GM23338 (cell line): Measurements from ENCODE around the gene NPLOC4. TPM values are rescaled to one million over a fixed set of nuclear protein-coding genes. Genes with fewer than 3 reads are reported as not detected.

Experiments used
- ATAC-seq: fragments of 200-7000 bp; cut with Tn5 transposase; 3 replicates; pipeline ENCODE4 v1.9.1; 2020
- DNase-seq: peaks from one replicate; pipeline ENCODE4 v3.0.0-alpha.2; 2015; ENCODE audit warnings: low spot score
- H2AFZ ChIP-seq: fragments of 200-600 bp; sonication (generic); 2 replicates; pipeline ENCODE4 v1.8.0; 2016; ENCODE audit warnings: antibody characterized with exemption, mild to moderate bottlenecking, moderate library complexity
- H3F3A ChIP-seq: fragments of 200-600 bp; sonication (generic); replicated peaks from 2 replicates; pipeline ENCODE4 v1.8.0; 2017; ENCODE audit warnings: antibody characterized with exemption, mixed run types, low read depth
- H3K27ac ChIP-seq: fragments of 200-600 bp; sonication (generic); 2 replicates; pipeline ENCODE4 v1.6.1; 2016; ENCODE audit warnings: low read depth
- H3K27me3 ChIP-seq: fragments of 200-600 bp; sonication (generic); 2 replicates; pipeline ENCODE4 v1.8.0; 2016; ENCODE audit warnings: mild to moderate bottlenecking, mixed run types, moderate library complexity; ENCODE audit not compliant: insufficient read depth
- H3K36me3 ChIP-seq: fragments of 200-600 bp; sonication (generic); 2 replicates; pipeline ENCODE4 v1.8.0; 2016; ENCODE audit warnings: mild to moderate bottlenecking; ENCODE audit not compliant: insufficient read depth
- H3K4me1 ChIP-seq: fragments of 200-600 bp; sonication (generic); 2 replicates; pipeline ENCODE4 v1.8.0; 2016; ENCODE audit warnings: mild to moderate bottlenecking, moderate library complexity; ENCODE audit not compliant: insufficient read depth
- H3K4me2 ChIP-seq: fragments of 200-600 bp; sonication (generic); 2 replicates; pipeline ENCODE4 v1.7.1; 2017; ENCODE audit warnings: mixed run types
- H3K4me3 ChIP-seq: fragments of 200-600 bp; sonication (generic); 2 replicates; pipeline ENCODE4 v1.6.1; 2016; ENCODE audit warnings: mixed run types
- H3K79me2 ChIP-seq: fragments of 200-600 bp; sonication (generic); replicated peaks from 2 replicates; pipeline ENCODE4 v1.8.0; 2017; ENCODE audit warnings: mild to moderate bottlenecking; ENCODE audit not compliant: insufficient read depth
- H3K9me2 ChIP-seq: fragments of 200-600 bp; sonication (generic); 2 replicates; pipeline ENCODE4 v1.8.0; 2017; ENCODE audit not compliant: insufficient read depth
- H4K20me1 ChIP-seq: fragments of 200-600 bp; sonication (generic); replicated peaks from 2 replicates; pipeline ENCODE4 v1.8.0; 2017; ENCODE audit warnings: mild to moderate bottlenecking; ENCODE audit not compliant: insufficient read depth
- H3K27ac Mint-ChIP-seq: 2 replicates; pipeline ENCODE4 v1.8.0; 2020; ENCODE audit warnings: inconsistent platforms, mild to moderate bottlenecking, moderate library complexity, mixed read lengths
- H3K27me3 Mint-ChIP-seq: 3 replicates; pipeline ENCODE4 v1.8.0; 2022; ENCODE audit warnings: low read depth, mild to moderate bottlenecking, moderate library complexity, mixed read lengths, inconsistent platforms; ENCODE audit not compliant: insufficient read depth, poor library complexity
- H3K36me3 Mint-ChIP-seq: 3 replicates; pipeline ENCODE4 v1.8.0; 2021; ENCODE audit warnings: low read depth, mild to moderate bottlenecking, inconsistent platforms, moderate library complexity, mixed read lengths
- H3K4me1 Mint-ChIP-seq: 3 replicates; pipeline ENCODE4 v1.8.0; 2020; ENCODE audit warnings: mild to moderate bottlenecking, inconsistent platforms, mixed read lengths
- H3K4me3 Mint-ChIP-seq: 3 replicates; pipeline ENCODE4 v1.8.0; 2021; ENCODE audit warnings: moderate library complexity, mild to moderate bottlenecking, inconsistent platforms, mixed read lengths
- H3K9me3 Mint-ChIP-seq: 3 replicates; pipeline ENCODE4 v1.8.0; 2020; ENCODE audit warnings: moderate library complexity, mild to moderate bottlenecking, inconsistent platforms, mixed read lengths
- CREB1 ChIP-seq: fragments of 250-450 bp; sonication (Bioruptor Pico); IDR thresholded peaks from 2 replicates; pipeline ENCODE4 v1.5.0; 2020; ENCODE audit warnings: low read depth, mild to moderate bottlenecking, moderate library complexity
- EZH2 ChIP-seq: fragments of 200-600 bp; sonication (generic); IDR thresholded peaks from one replicate; pipeline ENCODE4 v1.8.0; 2017; ENCODE audit warnings: antibody characterized with exemption, mild to moderate bottlenecking, low read depth; ENCODE audit not compliant: unreplicated experiment
- EZH2phosphoT487 ChIP-seq: fragments of 200-600 bp; sonication (generic); IDR thresholded peaks from one replicate; pipeline ENCODE4 v1.8.1; 2018; ENCODE audit warnings: antibody characterized with exemption; ENCODE audit not compliant: unreplicated experiment
- JUNB ChIP-seq: IDR thresholded peaks from one replicate; pipeline ENCODE4 v1.6.1; 2016; ENCODE audit warnings: antibody characterized with exemption; ENCODE audit not compliant: unreplicated experiment
- NANOG ChIP-seq: IDR thresholded peaks from 2 replicates; pipeline ENCODE4 v1.6.1; 2016; ENCODE audit warnings: antibody characterized with exemption, borderline replicate concordance
- POLR2AphosphoS5 ChIP-seq: IDR thresholded peaks from 2 replicates; pipeline ENCODE4 v1.6.1; 2016; ENCODE audit warnings: antibody characterized with exemption, low read depth
- STAT1 ChIP-seq: IDR thresholded peaks from one replicate; pipeline ENCODE4 v1.6.1; 2016; ENCODE audit warnings: antibody characterized with exemption; ENCODE audit not compliant: unreplicated experiment
- ZNF114 ChIP-seq: fragments of 250-450 bp; sonication (Bioruptor Pico); IDR thresholded peaks from 2 replicates; pipeline ENCODE4 v1.5.0; 2020; ENCODE audit warnings: mild to moderate bottlenecking, moderate library complexity
- ZNF331 ChIP-seq: fragments of 250-450 bp; sonication (Bioruptor Pico); IDR thresholded peaks from 2 replicates; pipeline ENCODE4 v1.5.0; 2020; ENCODE audit warnings: low read depth, mild to moderate bottlenecking, moderate library complexity
- polyA plus RNA-seq: library from polyadenylated mRNA; unstranded; fragments of >200 nt; fragmentation: Nextera tagmentation; extraction: Ambion mirVana; gene quantifications from 2 replicates; pipeline ENCODE4 v1.2.1, GENCODE V29; 2016
- total RNA-seq: library from RNA; depleted of rRNA; stranded (reverse); fragments of >200 nt; shearing (Covaris generic); gene quantifications from 2 replicates; pipeline ENCODE4 v1.2.3, GENCODE V29; 2014
- TF ChIP-seq, protein P1 (sequence below): IDR thresholded peaks from one replicate; pipeline ENCODE4 v1.6.1; 2018; ENCODE audit warnings: antibody characterized with exemption; ENCODE audit not compliant: unreplicated experiment
- TF ChIP-seq, protein P2 (sequence below), 2 experiments: fragments of 200-600 bp in 1 of 2; sonication (generic) in 1 of 2; conservative IDR thresholded peaks; 2 replicates each; pipeline versions ENCODE4 v1.5.1 to v1.6.1; 2016 to 2017; ENCODE audit warnings: antibody characterized with exemption in 2 of 2, low read depth in 2 of 2, mild to moderate bottlenecking in 2 of 2, moderate library complexity in 1 of 2
- TF ChIP-seq, protein P3 (sequence below): IDR thresholded peaks from 2 replicates; pipeline ENCODE4 v1.6.1; 2016; ENCODE audit warnings: antibody characterized with exemption
- TF ChIP-seq, protein P4 (sequence below): fragments of 250-450 bp; sonication (Bioruptor Pico); IDR thresholded peaks from 2 replicates; pipeline ENCODE4 v1.5.0; 2020; ENCODE audit warnings: mild to moderate bottlenecking, moderate library complexity

NPLOC4 gene
- total and polyA plus RNA-seq, 2 experiments from 2014 or later: 24.1 to 79.1 TPM

DNA sequence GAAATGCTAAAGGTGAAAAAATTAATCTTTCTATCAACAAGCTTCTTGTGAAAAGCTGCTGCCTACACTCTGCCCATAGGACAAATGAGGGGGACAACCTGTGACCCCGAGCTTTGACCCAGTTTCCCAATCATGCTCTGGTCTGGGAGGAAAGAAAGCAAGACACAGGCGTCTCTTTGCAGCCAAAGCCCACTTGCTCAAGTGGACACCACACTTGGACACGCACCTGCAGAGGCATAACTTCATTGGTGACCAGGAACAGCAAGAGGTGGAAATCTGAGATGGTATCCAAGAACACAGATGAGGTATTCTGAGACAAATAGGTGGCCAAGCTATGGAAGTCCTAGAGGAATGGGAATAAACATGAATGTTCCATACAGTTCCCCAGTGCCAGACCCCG is 69.7 kb downstream of the NPLOC4 start:
- no peak for DNase-seq
- H3K36me3 ChIP-seq: peaks cover 18% of the 10 kb centered on the region; the same call in 1 of the 2 replicates
- no peak for ATAC-seq
- H3K4me3 ChIP-seq: no peak overlapping the region
- H3F3A ChIP-seq: no peaks in the 10 kb centered on the region
- no peak overlapping the region for H3K27ac ChIP-seq
- no peak overlapping the region for H2AFZ ChIP-seq
- H3K9me2 ChIP-seq: no peaks in the 10 kb centered on the region
- Mint-ChIP-seq H3K27ac (no peak overlapping the region), H3K36me3 (peaks cover 85% of the 10 kb centered on the region), H3K27me3 (peaks cover 3% of the 10 kb centered on the region), H3K4me1 (no peaks in the 10 kb centered on the region), H3K4me3 (no peak overlapping the region), H3K9me3 (no peaks in the 10 kb centered on the region)
- no peaks in the 10 kb centered on the region for H3K79me2 ChIP-seq
- H4K20me1 ChIP-seq: peaks cover 8% of the 10 kb centered on the region
- no peaks in the 10 kb centered on the region for H3K27me3 ChIP-seq
- no peak for TF ChIP-seq CREB1 (CRISPR knock-in tag)
- no peak for TF ChIP-seq STAT1
- TF ChIP-seq, protein P1, sequence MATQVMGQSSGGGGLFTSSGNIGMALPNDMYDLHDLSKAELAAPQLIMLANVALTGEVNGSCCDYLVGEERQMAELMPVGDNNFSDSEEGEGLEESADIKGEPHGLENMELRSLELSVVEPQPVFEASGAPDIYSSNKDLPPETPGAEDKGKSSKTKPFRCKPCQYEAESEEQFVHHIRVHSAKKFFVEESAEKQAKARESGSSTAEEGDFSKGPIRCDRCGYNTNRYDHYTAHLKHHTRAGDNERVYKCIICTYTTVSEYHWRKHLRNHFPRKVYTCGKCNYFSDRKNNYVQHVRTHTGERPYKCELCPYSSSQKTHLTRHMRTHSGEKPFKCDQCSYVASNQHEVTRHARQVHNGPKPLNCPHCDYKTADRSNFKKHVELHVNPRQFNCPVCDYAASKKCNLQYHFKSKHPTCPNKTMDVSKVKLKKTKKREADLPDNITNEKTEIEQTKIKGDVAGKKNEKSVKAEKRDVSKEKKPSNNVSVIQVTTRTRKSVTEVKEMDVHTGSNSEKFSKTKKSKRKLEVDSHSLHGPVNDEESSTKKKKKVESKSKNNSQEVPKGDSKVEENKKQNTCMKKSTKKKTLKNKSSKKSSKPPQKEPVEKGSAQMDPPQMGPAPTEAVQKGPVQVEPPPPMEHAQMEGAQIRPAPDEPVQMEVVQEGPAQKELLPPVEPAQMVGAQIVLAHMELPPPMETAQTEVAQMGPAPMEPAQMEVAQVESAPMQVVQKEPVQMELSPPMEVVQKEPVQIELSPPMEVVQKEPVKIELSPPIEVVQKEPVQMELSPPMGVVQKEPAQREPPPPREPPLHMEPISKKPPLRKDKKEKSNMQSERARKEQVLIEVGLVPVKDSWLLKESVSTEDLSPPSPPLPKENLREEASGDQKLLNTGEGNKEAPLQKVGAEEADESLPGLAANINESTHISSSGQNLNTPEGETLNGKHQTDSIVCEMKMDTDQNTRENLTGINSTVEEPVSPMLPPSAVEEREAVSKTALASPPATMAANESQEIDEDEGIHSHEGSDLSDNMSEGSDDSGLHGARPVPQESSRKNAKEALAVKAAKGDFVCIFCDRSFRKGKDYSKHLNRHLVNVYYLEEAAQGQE: no peak
- no peak for TF ChIP-seq ZNF114 (CRISPR knock-in tag)
- TF ChIP-seq POLR2AphosphoS5: no peak
- TF ChIP-seq NANOG: no peak
- TF ChIP-seq, protein P2, sequence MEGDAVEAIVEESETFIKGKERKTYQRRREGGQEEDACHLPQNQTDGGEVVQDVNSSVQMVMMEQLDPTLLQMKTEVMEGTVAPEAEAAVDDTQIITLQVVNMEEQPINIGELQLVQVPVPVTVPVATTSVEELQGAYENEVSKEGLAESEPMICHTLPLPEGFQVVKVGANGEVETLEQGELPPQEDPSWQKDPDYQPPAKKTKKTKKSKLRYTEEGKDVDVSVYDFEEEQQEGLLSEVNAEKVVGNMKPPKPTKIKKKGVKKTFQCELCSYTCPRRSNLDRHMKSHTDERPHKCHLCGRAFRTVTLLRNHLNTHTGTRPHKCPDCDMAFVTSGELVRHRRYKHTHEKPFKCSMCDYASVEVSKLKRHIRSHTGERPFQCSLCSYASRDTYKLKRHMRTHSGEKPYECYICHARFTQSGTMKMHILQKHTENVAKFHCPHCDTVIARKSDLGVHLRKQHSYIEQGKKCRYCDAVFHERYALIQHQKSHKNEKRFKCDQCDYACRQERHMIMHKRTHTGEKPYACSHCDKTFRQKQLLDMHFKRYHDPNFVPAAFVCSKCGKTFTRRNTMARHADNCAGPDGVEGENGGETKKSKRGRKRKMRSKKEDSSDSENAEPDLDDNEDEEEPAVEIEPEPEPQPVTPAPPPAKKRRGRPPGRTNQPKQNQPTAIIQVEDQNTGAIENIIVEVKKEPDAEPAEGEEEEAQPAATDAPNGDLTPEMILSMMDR (conservative IDR thresholded peaks at IDR 0.05; ENCODE audit: low read depth in 2 of 2): no peak
- TF ChIP-seq, protein P3, sequence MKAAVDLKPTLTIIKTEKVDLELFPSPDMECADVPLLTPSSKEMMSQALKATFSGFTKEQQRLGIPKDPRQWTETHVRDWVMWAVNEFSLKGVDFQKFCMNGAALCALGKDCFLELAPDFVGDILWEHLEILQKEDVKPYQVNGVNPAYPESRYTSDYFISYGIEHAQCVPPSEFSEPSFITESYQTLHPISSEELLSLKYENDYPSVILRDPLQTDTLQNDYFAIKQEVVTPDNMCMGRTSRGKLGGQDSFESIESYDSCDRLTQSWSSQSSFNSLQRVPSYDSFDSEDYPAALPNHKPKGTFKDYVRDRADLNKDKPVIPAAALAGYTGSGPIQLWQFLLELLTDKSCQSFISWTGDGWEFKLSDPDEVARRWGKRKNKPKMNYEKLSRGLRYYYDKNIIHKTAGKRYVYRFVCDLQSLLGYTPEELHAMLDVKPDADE: no peak
- no peak for TF ChIP-seq ZNF331 (CRISPR knock-in tag)
- no peak for TF ChIP-seq EZH2
- no peak for TF ChIP-seq EZH2phosphoT487
- no peak for TF ChIP-seq JUNB
- TF ChIP-seq, protein P4, sequence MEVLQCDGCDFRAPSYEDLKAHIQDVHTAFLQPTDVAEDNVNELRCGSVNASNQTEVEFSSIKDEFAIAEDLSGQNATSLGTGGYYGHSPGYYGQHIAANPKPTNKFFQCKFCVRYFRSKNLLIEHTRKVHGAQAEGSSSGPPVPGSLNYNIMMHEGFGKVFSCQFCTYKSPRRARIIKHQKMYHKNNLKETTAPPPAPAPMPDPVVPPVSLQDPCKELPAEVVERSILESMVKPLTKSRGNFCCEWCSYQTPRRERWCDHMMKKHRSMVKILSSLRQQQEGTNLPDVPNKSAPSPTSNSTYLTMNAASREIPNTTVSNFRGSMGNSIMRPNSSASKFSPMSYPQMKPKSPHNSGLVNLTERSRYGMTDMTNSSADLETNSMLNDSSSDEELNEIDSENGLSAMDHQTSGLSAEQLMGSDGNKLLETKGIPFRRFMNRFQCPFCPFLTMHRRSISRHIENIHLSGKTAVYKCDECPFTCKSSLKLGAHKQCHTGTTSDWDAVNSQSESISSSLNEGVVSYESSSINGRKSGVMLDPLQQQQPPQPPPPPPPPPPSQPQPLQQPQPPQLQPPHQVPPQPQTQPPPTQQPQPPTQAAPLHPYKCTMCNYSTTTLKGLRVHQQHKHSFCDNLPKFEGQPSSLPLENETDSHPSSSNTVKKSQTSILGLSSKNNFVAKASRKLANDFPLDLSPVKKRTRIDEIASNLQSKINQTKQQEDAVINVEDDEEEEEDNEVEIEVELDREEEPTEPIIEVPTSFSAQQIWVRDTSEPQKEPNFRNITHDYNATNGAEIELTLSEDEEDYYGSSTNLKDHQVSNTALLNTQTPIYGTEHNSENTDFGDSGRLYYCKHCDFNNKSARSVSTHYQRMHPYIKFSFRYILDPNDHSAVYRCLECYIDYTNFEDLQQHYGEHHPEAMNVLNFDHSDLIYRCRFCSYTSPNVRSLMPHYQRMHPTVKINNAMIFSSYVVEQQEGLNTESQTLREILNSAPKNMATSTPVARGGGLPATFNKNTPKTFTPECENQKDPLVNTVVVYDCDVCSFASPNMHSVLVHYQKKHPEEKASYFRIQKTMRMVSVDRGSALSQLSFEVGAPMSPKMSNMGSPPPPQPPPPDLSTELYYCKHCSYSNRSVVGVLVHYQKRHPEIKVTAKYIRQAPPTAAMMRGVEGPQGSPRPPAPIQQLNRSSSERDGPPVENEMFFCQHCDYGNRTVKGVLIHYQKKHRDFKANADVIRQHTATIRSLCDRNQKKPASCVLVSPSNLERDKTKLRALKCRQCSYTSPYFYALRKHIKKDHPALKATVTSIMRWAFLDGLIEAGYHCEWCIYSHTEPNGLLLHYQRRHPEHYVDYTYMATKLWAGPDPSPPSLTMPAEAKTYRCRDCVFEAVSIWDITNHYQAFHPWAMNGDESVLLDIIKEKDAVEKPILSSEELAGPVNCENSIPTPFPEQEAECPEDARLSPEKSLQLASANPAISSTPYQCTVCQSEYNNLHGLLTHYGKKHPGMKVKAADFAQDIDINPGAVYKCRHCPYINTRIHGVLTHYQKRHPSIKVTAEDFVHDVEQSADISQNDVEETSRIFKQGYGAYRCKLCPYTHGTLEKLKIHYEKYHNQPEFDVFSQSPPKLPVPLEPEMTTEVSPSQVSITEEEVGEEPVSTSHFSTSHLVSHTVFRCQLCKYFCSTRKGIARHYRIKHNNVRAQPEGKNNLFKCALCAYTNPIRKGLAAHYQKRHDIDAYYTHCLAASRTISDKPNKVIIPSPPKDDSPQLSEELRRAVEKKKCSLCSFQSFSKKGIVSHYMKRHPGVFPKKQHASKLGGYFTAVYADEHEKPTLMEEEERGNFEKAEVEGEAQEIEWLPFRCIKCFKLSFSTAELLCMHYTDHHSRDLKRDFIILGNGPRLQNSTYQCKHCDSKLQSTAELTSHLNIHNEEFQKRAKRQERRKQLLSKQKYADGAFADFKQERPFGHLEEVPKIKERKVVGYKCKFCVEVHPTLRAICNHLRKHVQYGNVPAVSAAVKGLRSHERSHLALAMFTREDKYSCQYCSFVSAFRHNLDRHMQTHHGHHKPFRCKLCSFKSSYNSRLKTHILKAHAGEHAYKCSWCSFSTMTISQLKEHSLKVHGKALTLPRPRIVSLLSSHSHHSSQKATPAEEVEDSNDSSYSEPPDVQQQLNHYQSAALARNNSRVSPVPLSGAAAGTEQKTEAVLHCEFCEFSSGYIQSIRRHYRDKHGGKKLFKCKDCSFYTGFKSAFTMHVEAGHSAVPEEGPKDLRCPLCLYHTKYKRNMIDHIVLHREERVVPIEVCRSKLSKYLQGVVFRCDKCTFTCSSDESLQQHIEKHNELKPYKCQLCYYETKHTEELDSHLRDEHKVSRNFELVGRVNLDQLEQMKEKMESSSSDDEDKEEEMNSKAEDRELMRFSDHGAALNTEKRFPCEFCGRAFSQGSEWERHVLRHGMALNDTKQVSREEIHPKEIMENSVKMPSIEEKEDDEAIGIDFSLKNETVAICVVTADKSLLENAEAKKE (CRISPR knock-in tag): no peak
- no peak overlapping the region for H3K4me2 ChIP-seq
- H3K4me1 ChIP-seq: no peaks in the 10 kb centered on the region
